Thyroid gland (tissue), 4 donors: ENCODE data around the gene NEURL4. TPM values are rescaled to one million over a fixed set of nuclear protein-coding genes. Genes with fewer than 3 reads are reported as not detected.
A peak's percentile ranks its signal among the peaks of the same experiment; 100 is the strongest.

Experiments
- DNase-seq, 2 donors: peaks; one replicate each; pipeline ENCODE4 v3.0.0-alpha.2; 2019
- H3K27ac ChIP-seq, 3 donors: fragments of 200-600 bp; sonication (generic); 1 replicate in 2 of 3; 2 replicates in 1 of 3; pipeline ENCODE4 v1.5.1; 2016 to 2019; ENCODE audit warnings: mild to moderate bottlenecking in 1 of 3, moderate library complexity in 1 of 3
- H3K27me3 ChIP-seq: fragments of 200-600 bp; sonication (generic); one replicate; pipeline ENCODE4 v1.5.1; 2019
- H3K36me3 ChIP-seq, 2 donors: fragments of 200-600 bp; sonication (generic); one replicate each; pipeline ENCODE4 v1.5.1; 2016 to 2019
- H3K4me1 ChIP-seq, 2 donors: fragments of 200-600 bp; sonication (generic); one replicate each; pipeline ENCODE4 v1.5.1; 2017 to 2019
- H3K4me3 ChIP-seq, 3 donors: fragments of 200-600 bp; sonication (generic); replicated peaks in 1 of 3; 1 replicate in 2 of 3; 2 replicates in 1 of 3; pipeline ENCODE4 v1.5.1; 2016; ENCODE audit warnings: mild to moderate bottlenecking in 1 of 3
- H3K9me3 ChIP-seq: fragments of 200-600 bp; sonication (generic); one replicate; pipeline ENCODE4 v1.5.1; 2017
- POLR2A ChIP-seq, 2 donors: fragments of 450-650 bp; IDR thresholded peaks; one replicate each; pipeline ENCODE4 v1.6.1; 2017; ENCODE audit warnings: antibody characterized with exemption in 2 of 2, mild to moderate bottlenecking in 2 of 2, moderate library complexity in 1 of 2
- WGBS, 2 donors: methylation state at CpG; one replicate each; pipeline ENCODE4 v1.1.5; 2017; 5-methylcytosine and 5-hydroxymethylcytosine counted together
- intact Hi-C: fragments of 100-400 bp; cut with DNase I; formaldehyde crosslinking; loops from one replicate; pipeline ENCODE4 v1.15.1; 2023
- total RNA-seq, 4 donors: library from RNA; depleted of rRNA; stranded (reverse); fragments of >200 nt; gene quantifications; one replicate each; pipeline ENCODE4 v1.2.3, GENCODE V29; 2016
- TF ChIP-seq, protein P1 (sequence below), 6 experiments: fragments of 200-600 bp in 3 of 6; fragments of 450-650 bp in 3 of 6; sonication (generic) in 3 of 6; IDR thresholded peaks; one replicate each; pipeline ENCODE4 v1.5.1; 2016 to 2019; ENCODE audit warnings: antibody characterized with exemption in 6 of 6, mild to moderate bottlenecking in 2 of 6, inconsistent platforms in 1 of 6, moderate library complexity in 1 of 6

NEURL4 gene
- total RNA-seq, 4 donors from 2014 or later = 18.5 to 32.8 (median 22.5) TPM

DNA sequence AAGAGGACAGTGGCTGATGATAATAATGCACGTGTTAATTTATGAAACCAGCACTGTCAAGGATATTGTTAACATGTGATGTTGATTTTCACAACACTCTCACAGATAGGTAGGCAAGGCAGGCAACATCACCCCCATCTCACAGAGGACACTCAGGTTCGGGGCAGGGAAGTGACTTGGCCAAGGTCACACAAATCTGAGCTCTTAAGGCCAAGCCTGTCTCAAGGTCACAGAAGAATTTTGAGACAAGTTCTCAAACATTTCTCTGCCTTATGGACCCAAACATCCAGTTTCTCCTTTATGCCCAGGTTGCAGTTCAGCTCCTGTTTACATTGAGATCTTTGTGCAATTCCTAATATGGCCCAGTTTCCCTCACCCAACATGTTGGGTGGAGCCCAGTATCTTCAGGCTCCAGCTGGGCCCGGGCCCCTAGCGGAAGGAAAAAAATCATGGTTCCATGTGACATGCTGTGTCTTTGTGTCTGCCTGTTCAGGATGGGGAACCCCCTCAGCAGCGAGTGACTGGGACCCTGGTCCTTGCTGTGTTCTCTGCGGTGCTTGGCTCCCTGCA is 46.3 kb downstream of the NEURL4 start:
- no peak for TF ChIP-seq POLR2A (IDR thresholded peaks at IDR 0.05)
- TF ChIP-seq, protein P1, sequence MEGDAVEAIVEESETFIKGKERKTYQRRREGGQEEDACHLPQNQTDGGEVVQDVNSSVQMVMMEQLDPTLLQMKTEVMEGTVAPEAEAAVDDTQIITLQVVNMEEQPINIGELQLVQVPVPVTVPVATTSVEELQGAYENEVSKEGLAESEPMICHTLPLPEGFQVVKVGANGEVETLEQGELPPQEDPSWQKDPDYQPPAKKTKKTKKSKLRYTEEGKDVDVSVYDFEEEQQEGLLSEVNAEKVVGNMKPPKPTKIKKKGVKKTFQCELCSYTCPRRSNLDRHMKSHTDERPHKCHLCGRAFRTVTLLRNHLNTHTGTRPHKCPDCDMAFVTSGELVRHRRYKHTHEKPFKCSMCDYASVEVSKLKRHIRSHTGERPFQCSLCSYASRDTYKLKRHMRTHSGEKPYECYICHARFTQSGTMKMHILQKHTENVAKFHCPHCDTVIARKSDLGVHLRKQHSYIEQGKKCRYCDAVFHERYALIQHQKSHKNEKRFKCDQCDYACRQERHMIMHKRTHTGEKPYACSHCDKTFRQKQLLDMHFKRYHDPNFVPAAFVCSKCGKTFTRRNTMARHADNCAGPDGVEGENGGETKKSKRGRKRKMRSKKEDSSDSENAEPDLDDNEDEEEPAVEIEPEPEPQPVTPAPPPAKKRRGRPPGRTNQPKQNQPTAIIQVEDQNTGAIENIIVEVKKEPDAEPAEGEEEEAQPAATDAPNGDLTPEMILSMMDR (IDR thresholded peaks at IDR 0.05) = no peak
- 75 to 79% methylated on average over 5 to 6 of the region's 6 CpGs for WGBS, 2 donors
- no peaks in the 10 kb centered on the region for H3K9me3 ChIP-seq
- no peak for DNase-seq
- H3K27me3 ChIP-seq = no peaks in the 10 kb centered on the region
- H3K36me3 ChIP-seq = no peaks in the 10 kb centered on the region
- H3K4me1 ChIP-seq = peaks cover 16 to 23% of the 10 kb centered on the region in 2 donors
- no peak overlapping the region for H3K27ac ChIP-seq
- intact Hi-C loops = no loop called here
- H3K4me3 ChIP-seq = peak overlapping the region in 1 of 3 donors; percentile 27

DNA sequence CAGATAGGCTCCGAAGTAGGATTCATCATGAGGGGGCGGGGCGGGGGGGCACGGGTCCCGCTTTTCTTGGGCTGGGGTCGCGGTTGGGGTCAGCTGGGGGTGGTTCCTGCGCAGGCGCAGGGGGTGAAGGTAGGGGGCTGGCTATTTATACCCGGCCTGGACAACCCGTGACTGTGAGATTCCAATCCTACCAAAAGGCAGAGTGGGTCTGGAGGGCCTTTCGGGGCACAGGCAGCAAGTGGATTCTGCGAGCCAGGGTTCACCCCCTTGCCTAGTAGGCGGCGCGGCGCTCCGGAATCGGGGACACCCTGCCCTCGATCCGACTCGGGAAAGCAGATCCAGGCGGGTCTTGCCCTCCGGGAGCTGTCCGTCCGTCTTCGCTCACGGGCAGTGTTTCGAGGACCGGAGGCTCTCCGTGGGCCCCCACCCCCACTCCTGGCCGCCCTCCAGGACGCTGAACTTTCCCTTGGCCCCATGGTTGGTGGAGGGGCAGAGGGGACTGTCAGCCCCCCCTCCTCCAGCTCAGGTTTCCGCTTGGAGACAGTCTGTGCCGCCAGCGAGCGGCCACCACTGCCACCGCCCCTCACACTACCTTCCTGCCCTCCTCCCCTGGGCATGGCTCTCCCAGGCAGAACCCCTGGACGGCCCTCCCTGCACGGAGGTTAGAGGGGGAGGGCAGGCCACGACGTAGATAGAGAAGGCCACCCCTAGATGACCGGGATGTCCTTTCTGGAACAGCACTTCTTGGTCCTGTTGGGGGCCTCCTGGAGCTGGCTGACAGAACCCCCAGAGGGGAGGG is 47.0 kb downstream of the NEURL4 start:
- no peak for TF ChIP-seq POLR2A (IDR thresholded peaks at IDR 0.05)
- TF ChIP-seq, protein P1 (IDR thresholded peaks at IDR 0.05) = no peak
- Histone ChIP-seq H3K4me3 (peak overlapping the region in 2 of 3 donors; percentile 12 to 27), H3K27me3 (no peaks in the 10 kb centered on the region), H3K36me3 (no peaks in the 10 kb centered on the region), H3K9me3 (no peaks in the 10 kb centered on the region), H3K27ac (peak overlapping the region; percentile 75 to 84 (median 81)), H3K4me1 (peaks cover 16 to 23% of the 10 kb centered on the region in 2 donors)
- 5 to 8% methylated on average over 10 to 24 of the region's 43 CpGs for WGBS, 2 donors
- intact Hi-C loops = loop anchor here (2.0 kb wide), 1 partner anchor 15 kb away; no protein-coding TSS in a partner anchor
- DNase-seq = peak; percentile 65 to 78

DNA sequence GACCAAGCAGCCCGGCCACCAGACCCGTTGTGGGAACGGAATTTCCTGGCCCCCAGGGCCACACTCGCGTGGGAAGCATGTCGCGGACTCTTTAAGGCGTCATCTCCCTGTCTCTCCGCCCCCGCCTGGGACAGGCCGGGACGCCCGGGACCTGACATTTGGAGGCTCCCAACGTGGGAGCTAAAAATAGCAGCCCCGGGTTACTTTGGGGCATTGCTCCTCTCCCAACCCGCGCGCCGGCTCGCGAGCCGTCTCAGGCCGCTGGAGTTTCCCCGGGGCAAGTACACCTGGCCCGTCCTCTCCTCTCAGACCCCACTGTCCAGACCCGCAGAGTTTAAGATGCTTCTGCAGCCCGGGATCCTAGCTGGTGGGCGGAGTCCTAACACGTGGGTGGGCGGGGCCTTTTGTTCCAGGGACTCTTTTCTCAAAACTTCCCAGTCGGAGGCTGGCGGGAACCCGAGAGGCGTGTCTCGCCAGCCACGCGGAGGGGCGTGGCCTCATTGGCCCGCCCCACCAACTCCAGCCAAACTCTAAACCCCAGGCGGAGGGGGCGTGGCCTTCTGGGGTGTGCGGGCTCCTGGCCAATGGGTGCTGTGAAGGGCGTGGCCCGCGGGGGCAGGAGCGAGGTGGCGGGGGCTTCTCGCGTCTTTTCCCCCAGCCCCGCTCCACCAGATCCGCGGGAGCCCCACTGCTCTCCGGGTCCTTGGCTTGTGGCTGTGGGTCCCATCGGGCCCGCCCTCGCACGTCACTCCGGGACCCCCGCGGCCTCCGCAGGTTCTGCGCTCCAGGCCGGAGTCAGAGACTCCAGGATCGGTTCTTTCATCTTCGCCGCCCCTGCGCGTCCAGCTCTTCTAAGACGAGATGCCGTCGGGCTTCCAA is 47.8 kb downstream of the NEURL4 start, which contains the start of gene SLC2A4:
Gene SLC2A4, plus strand, starts transcription at position 645 of the 879 bp plus-strand sequence. Its CDS starts 217 bp downstream, at position 862.
- TF ChIP-seq, protein P1 (IDR thresholded peaks at IDR 0.05) = no peak
- no peak for TF ChIP-seq POLR2A (IDR thresholded peaks at IDR 0.05)
- peaks cover 16 to 23% of the 10 kb centered on the region in 2 donors for H3K4me1 ChIP-seq
- H3K9me3 ChIP-seq = no peaks in the 10 kb centered on the region
- intact Hi-C loops = loop anchor here (2.0 kb wide), 1 partner anchor 15 kb away; no protein-coding TSS in a partner anchor
- DNase-seq = peak; percentile 94 to 96
- no peaks in the 10 kb centered on the region for H3K27me3 ChIP-seq
- peak within 1 kb of the TSS in 2 of 3 donors; percentile 12 to 27 for H3K4me3 ChIP-seq
- no peaks in the 10 kb centered on the region for H3K36me3 ChIP-seq
- 0 to 1% methylated on average over 25 to 33 of the region's 71 CpGs for WGBS, 2 donors
- H3K27ac ChIP-seq = peak within 1 kb of the TSS; percentile 75 to 84 (median 81)

DNA sequence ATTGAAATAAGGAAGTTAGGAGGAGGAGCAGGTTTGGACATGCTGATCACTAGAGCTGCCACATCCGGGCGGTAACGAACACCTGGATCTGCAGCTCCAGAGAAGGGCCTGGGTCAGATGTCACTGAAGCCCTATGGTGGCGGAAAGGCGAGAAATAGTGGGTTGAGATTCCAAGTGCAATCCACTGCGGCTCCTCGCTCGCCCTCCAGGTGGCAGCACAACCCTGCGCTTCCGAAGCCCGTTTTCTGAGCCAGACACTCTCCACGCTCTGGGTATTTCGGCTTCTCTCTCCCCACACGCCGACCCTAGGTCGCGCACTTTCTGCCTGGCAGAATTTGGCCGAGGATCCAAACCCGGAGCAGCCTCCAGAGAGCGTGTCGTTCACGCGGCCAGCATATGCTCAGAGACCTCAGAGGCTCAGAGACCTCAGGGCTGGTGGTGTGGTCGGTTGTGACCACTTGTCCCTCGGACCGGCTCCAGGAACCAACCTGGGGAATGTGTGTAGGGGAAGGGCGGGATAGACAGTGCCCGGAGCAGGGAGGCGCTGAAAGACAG is 48.5 kb downstream of the NEURL4 start:
- no peak for TF ChIP-seq POLR2A (IDR thresholded peaks at IDR 0.05)
- TF ChIP-seq, protein P1 (IDR thresholded peaks at IDR 0.05) = peak; percentile 73 to 99 (median 96)
- peak; percentile 82 to 83 for DNase-seq
- Histone ChIP-seq H3K4me3 (peak overlapping the region in 1 of 3 donors; percentile 27), H3K27me3 (no peaks in the 10 kb centered on the region), H3K4me1 (peaks cover 16 to 23% of the 10 kb centered on the region in 2 donors), H3K36me3 (no peaks in the 10 kb centered on the region), H3K27ac (peak overlapping the region; percentile 75 to 84 (median 81)), H3K9me3 (no peaks in the 10 kb centered on the region)
- intact Hi-C loops = loop anchor here (2.0 kb wide), 1 partner anchor 16 kb away; no protein-coding TSS in a partner anchor
- 1 to 2% methylated on average over 14 to 29 of the region's 29 CpGs for WGBS, 2 donors
